Measurements from ENCODE around the gene HEXB. TPM values are rescaled to one million over a fixed set of nuclear protein-coding genes. Genes with fewer than 3 reads are reported as not detected.

Gene HEXB
- total and polyA plus RNA-seq, 2 of the 13 experiments (the other 11 are each of a cell fraction or from before 2014, with no cell fraction given): 100 to 104 TPM

DNA sequence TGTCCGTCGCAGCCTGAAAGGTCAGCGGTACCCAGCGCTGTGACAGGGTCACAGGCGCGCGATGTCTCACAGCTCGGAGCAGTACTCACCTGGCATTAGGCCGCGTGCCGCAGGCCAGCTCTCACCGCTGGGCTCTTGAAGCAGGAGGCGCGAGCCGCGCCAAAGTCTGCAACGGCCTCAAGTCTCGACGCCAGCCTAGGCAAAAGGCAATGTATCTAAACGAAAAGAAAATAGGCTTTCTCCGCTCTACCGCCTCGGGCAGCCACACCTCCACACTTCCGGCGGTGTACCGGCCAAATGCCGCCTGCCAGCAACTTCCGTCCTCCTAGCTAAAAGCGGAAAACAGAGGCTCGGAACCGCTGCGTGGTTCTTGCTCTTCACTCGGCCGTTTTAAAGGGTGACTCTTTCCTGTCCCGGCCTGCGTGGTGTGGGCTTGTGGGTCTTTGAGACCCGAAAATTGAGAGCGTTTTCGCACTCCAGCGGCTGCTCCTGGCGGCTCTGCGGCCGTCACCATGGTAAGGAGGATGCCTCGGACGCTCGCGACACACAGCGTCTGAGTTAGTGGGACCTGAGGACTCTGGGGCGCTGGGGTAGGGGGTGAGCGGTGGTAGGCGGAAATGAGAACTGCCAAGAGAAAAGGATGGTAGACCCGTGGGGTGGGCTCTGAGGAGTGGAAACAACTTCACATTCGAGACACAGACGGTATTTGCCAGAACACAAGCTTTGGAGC is 82.0 kb downstream of the HEXB start, which contains the start of the genes GFM2 and NSA2 (continued):
- TF ChIP-seq GABPA (IDR thresholded peaks at IDR 0.05; ENCODE audit: low read depth, low read length): peak; percentile 98
- TF ChIP-seq GABPA (CRISPR knock-in tag; IDR thresholded peaks at IDR 0.05; ENCODE audit: low read depth): peak; percentile 100
- TF ChIP-seq BCL6 (CRISPR knock-in tag; IDR thresholded peaks at IDR 0.05): peak; percentile 69
- TF ChIP-seq ZMYM3 (CRISPR knock-in tag; IDR thresholded peaks at IDR 0.05): peak; percentile 49; the same call in 1 of the 2 replicates
- TF ChIP-seq, protein P1, sequence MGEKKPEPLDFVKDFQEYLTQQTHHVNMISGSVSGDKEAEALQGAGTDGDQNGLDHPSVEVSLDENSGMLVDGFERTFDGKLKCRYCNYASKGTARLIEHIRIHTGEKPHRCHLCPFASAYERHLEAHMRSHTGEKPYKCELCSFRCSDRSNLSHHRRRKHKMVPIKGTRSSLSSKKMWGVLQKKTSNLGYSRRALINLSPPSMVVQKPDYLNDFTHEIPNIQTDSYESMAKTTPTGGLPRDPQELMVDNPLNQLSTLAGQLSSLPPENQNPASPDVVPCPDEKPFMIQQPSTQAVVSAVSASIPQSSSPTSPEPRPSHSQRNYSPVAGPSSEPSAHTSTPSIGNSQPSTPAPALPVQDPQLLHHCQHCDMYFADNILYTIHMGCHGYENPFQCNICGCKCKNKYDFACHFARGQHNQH (CRISPR knock-in tag; IDR thresholded peaks at IDR 0.05): peak; percentile 90
- peak; percentile 86 for TF ChIP-seq ZMAT3 (CRISPR knock-in tag; conservative IDR thresholded peaks at IDR 0.05)
- TF ChIP-seq MXI1 (IDR thresholded peaks at IDR 0.05; ENCODE audit: borderline replicate concordance, low read depth, low read length): peak; percentile 83; the same call in 2 of the 3 replicates
- TF ChIP-seq, protein P2, sequence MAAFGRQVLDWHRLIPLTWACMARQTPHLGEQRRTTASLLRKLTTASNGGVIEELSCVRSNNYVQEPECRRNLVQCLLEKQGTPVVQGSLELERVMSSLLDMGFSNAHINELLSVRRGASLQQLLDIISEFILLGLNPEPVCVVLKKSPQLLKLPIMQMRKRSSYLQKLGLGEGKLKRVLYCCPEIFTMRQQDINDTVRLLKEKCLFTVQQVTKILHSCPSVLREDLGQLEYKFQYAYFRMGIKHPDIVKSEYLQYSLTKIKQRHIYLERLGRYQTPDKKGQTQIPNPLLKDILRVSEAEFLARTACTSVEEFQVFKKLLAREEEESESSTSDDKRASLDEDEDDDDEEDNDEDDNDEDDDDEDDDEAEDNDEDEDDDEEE (CRISPR knock-in tag; IDR thresholded peaks at IDR 0.05): 0 out of 2 replicates have a peak, but pooled peaks have one; percentile 20
- TF ChIP-seq ZNF331 (CRISPR knock-in tag; IDR thresholded peaks at IDR 0.05): peak; percentile 77; the same call in 1 of the 2 replicates
- no peak for TF ChIP-seq ZNF766 (CRISPR knock-in tag; IDR thresholded peaks at IDR 0.05; ENCODE audit: borderline replicate concordance)
- no peak for TF ChIP-seq HNF4G (IDR thresholded peaks at IDR 0.05; ENCODE audit: borderline replicate concordance, low read depth, low read length)
- peak; percentile 73 for TF ChIP-seq HNF4G (CRISPR knock-in tag; IDR thresholded peaks at IDR 0.05; ENCODE audit: borderline replicate concordance, low read depth)
- no peak for TF ChIP-seq ATF7 (IDR thresholded peaks at IDR 0.05)
- peak; percentile 64; the same call in 1 of the 2 replicates for TF ChIP-seq ATF7 (CRISPR knock-in tag; IDR thresholded peaks at IDR 0.05)
- no peak for TF ChIP-seq ARID2 (CRISPR knock-in tag; IDR thresholded peaks at IDR 0.05; ENCODE audit: borderline replicate concordance)
- peak; percentile 75; the same call in 1 of the 2 replicates for TF ChIP-seq ZSCAN20 (CRISPR knock-in tag; IDR thresholded peaks at IDR 0.05; ENCODE audit: borderline replicate concordance)
- no peak for TF ChIP-seq ZNF121 (CRISPR knock-in tag; IDR thresholded peaks at IDR 0.05)
- TF ChIP-seq GZF1 (CRISPR knock-in tag; IDR thresholded peaks at IDR 0.05): 0 out of 2 replicates have a peak, but pooled peaks have one; percentile 15
- no peak for TF ChIP-seq PAF1 (CRISPR knock-in tag; IDR thresholded peaks at IDR 0.05)
- no peak; the same call in 1 of the 2 replicates for TF ChIP-seq MAZ (IDR thresholded peaks at IDR 0.05; ENCODE audit: borderline replicate concordance, low read depth, low read length)
- TF ChIP-seq MAZ (CRISPR knock-in tag; IDR thresholded peaks at IDR 0.05; ENCODE audit: low read depth): peak; percentile 62; the same call in 1 of the 2 replicates
- no peak for TF ChIP-seq IKZF1 (IDR thresholded peaks at IDR 0.05)
- TF ChIP-seq, protein P3, sequence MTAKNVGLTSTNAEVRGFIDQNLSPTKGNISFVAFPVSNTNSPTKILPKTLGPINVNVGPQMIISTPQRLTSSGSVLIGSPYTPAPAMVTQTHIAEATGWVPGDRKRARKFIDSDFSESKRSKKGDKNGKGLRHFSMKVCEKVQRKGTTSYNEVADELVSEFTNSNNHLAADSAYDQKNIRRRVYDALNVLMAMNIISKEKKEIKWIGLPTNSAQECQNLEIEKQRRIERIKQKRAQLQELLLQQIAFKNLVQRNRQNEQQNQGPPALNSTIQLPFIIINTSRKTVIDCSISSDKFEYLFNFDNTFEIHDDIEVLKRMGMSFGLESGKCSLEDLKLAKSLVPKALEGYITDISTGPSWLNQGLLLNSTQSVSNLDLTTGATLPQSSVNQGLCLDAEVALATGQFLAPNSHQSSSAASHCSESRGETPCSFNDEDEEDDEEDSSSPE (CRISPR knock-in tag; IDR thresholded peaks at IDR 0.05): peak; percentile 60
- TF ChIP-seq ZNF709 (CRISPR knock-in tag; IDR thresholded peaks at IDR 0.05): peak; percentile 57; the same call in 1 of the 2 replicates
- peak; percentile 86 for TF ChIP-seq ZNF605 (CRISPR knock-in tag; IDR thresholded peaks at IDR 0.05)
- TF ChIP-seq IRX3 (CRISPR knock-in tag; IDR thresholded peaks at IDR 0.05; ENCODE audit: borderline replicate concordance, low read depth): no peak; the same call in 1 of the 2 replicates
- TF ChIP-seq, protein P4, sequence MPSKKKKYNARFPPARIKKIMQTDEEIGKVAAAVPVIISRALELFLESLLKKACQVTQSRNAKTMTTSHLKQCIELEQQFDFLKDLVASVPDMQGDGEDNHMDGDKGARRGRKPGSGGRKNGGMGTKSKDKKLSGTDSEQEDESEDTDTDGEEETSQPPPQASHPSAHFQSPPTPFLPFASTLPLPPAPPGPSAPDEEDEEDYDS (CRISPR knock-in tag; IDR thresholded peaks at IDR 0.05): peak; percentile 87
- TF ChIP-seq NCOR1 (IDR thresholded peaks at IDR 0.05; ENCODE audit: borderline replicate concordance, low read length): no peak
- peak; percentile 94 for TF ChIP-seq CBFB (CRISPR knock-in tag; IDR thresholded peaks at IDR 0.05)
- TF ChIP-seq RELA (CRISPR knock-in tag; IDR thresholded peaks at IDR 0.05): no peak

All from HepG2 (cell line).